HEK293T (cell line): ENCODE results near the gene SAXO1.
A peak's percentile ranks its signal among the peaks of the same experiment; 100 is the strongest.

Source experiments
- CTCF ChIA-PET: fragments of 350-600 bp; formaldehyde crosslinking; extraction: SDS; loops from one replicate; lab custom pipeline; 2021; ENCODE audit warnings: antibody characterized with exemption, inconsistent platforms; lab: Yijun Ruan, JAX
- POLR2A ChIA-PET: fragments of 350-600 bp; formaldehyde crosslinking; extraction: SDS; loops from one replicate; lab custom pipeline; 2020; ENCODE audit warnings: antibody characterized with exemption, inconsistent platforms; lab: Yijun Ruan, JAX
- DNase-seq: peaks from one replicate; pipeline ENCODE4 v3.0.0; 2012; ENCODE audit warnings: mixed read lengths; ENCODE audit errors: extremely low spot score
- ARNT ChIP-seq: fragments of 450-650 bp; IDR thresholded peaks from 2 replicates; pipeline ENCODE4 v1.6.1; 2017; ENCODE audit warnings: mild to moderate bottlenecking
- BHLHE40 ChIP-seq: fragments of 450-650 bp; IDR thresholded peaks from 2 replicates; pipeline ENCODE4 v1.6.1; 2016; ENCODE audit warnings: mild to moderate bottlenecking, moderate library complexity, borderline replicate concordance
- CTBP1 ChIP-seq: fragments of 450-650 bp; IDR thresholded peaks from 2 replicates; pipeline ENCODE4 v1.6.1; 2016; ENCODE audit warnings: borderline replicate concordance
- ELF4 ChIP-seq: fragments of 450-650 bp; IDR thresholded peaks from 2 replicates; pipeline ENCODE4 v1.6.1; 2017; ENCODE audit warnings: antibody characterized with exemption
- FOXA1 ChIP-seq: fragments of 450-650 bp; IDR thresholded peaks from 2 replicates; pipeline ENCODE4 v1.6.1; 2016; ENCODE audit warnings: mild to moderate bottlenecking
- FOXK2 ChIP-seq: fragments of 450-650 bp; IDR thresholded peaks from 2 replicates; pipeline ENCODE4 v1.6.1; 2016; ENCODE audit warnings: mild to moderate bottlenecking
- FOXM1 ChIP-seq: fragments of 450-650 bp; IDR thresholded peaks from 2 replicates; pipeline ENCODE4 v1.6.1; 2017; ENCODE audit warnings: mild to moderate bottlenecking, borderline replicate concordance
- HDGF ChIP-seq: fragments of 450-650 bp; IDR thresholded peaks from 2 replicates; pipeline ENCODE4 v1.6.1; 2017; ENCODE audit warnings: antibody characterized with exemption, borderline replicate concordance
- L3MBTL2 ChIP-seq: fragments of 450-650 bp; conservative IDR thresholded peaks from 2 replicates; pipeline ENCODE4 v1.6.1; 2016; ENCODE audit warnings: mild to moderate bottlenecking
- LEF1 ChIP-seq: fragments of 450-650 bp; IDR thresholded peaks from 2 replicates; pipeline ENCODE4 v1.6.1; 2017; ENCODE audit warnings: mild to moderate bottlenecking, borderline replicate concordance
- NFRKB ChIP-seq: fragments of 450-650 bp; IDR thresholded peaks from 2 replicates; pipeline ENCODE4 v1.6.1; 2016; ENCODE audit warnings: mild to moderate bottlenecking, moderate library complexity
- PKNOX1 ChIP-seq: fragments of 450-650 bp; IDR thresholded peaks from 2 replicates; pipeline ENCODE4 v1.6.1; 2016
- SP1 ChIP-seq: fragments of 450-650 bp; IDR thresholded peaks from 2 replicates; pipeline ENCODE4 v1.6.1; 2017
- SUZ12 ChIP-seq: fragments of 450-650 bp; IDR thresholded peaks from 2 replicates; pipeline ENCODE4 v1.6.1; 2016; ENCODE audit warnings: mild to moderate bottlenecking
- TARDBP ChIP-seq: fragments of 450-650 bp; IDR thresholded peaks from 2 replicates; pipeline ENCODE4 v1.6.1; 2016
- ZNF384 ChIP-seq: fragments of 450-650 bp; IDR thresholded peaks from 2 replicates; pipeline ENCODE4 v1.6.1; 2016

The SAXO1 gene

GRCh38 chr9:18893491-18893890 lies 139.5 kb downstream of the SAXO1 start:
- ChIA-PET POLR2A (no interaction called here), CTCF (no interaction called here)
- no peak for DNase-seq
- TF ChIP-seq L3MBTL2 (no peak), BHLHE40 (no peak), ARNT (no peak), SP1 (no peak), FOXK2 (no peak), NFRKB (no peak), SUZ12 (no peak), LEF1 (no peak), TARDBP (no peak), CTBP1 (no peak)

DNA sequence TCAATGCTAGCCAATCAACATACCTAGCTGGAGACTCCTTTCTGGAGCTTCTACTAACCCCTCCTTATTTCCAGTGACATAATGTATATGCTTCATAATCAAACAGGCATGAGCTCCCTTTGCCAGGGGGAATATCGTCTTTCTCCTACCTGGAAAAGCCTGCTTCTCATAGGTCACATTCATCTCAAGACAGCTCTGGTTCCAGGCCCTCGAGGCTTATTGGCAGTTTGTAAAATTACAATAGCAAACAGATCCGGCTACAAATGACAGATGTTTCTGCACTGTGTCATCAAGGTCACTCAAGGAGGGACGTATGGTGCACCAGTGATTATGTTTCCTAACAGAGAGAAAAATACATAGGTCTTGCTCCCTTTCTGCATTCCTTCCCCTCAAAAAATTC lies 140.0 kb downstream of the SAXO1 start:
- DNase-seq: no peak
- no peak for TF ChIP-seq NFRKB
- no peak for TF ChIP-seq L3MBTL2
- TF ChIP-seq FOXA1: no peak
- no peak for TF ChIP-seq FOXM1
- no peak for TF ChIP-seq SP1
- no peak for TF ChIP-seq HDGF
- no peak for TF ChIP-seq ARNT
- TF ChIP-seq ELF4: no peak
- TF ChIP-seq PKNOX1: no peak
- TF ChIP-seq BHLHE40: no peak
- TF ChIP-seq TARDBP: no peak
- POLR2A ChIA-PET: interaction anchor here (0.7 kb wide), 1 partner anchor 10 kb away, joined by 3 read pairs; no protein-coding TSS in a partner anchor
- CTCF ChIA-PET: no interaction called here

DNA sequence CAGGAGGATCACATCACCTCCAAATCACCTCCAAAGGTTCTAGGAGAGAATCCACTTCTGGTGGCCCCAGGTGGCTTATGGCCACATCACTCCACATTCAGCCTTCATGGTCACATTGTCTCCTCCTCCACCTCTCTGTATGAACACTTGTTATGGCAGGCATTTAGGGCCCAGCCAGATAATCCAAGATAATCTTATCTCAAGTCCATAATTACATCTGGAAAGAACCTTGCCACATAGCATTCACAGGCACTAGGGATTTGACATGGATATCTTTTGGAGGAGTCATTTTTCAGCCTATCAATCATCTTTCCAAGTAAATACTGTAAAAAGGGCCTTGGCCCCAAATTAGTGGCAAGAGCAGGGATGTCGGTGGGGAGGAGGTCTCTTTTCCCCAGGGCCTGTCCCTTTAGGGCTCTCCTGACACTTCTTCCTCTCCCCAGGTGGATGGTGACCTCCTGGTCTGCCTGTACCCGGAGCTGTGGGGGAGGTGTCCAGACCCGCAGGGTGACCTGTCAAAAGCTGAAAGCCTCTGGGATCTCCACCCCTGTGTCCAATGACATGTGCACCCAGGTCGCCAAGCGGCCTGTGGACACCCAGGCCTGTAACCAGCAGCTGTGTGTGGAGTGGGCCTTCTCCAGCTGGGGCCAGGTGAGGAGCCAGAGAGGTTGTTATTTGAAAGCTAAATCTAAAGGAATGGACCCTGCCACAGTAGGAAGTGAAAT lies 140.9 kb downstream of the SAXO1 start:
- ChIA-PET CTCF (no interaction called here), POLR2A (interaction anchor here (0.7 kb wide), 1 partner anchor 9 kb away, joined by 3 read pairs; no protein-coding TSS in a partner anchor)
- TF ChIP-seq L3MBTL2: no peak
- no peak for DNase-seq

- 0 out of 2 replicates have a peak, but pooled peaks have one; percentile 12 for TF ChIP-seq PKNOX1
- no peak for TF ChIP-seq ZNF384
- TF ChIP-seq BHLHE40: no peak
- no peak for TF ChIP-seq FOXM1
- no peak for TF ChIP-seq NFRKB
- TF ChIP-seq ARNT: no peak
- CTCF ChIA-PET: no interaction called here
- DNase-seq: no peak
- POLR2A ChIA-PET: no interaction called here
Observed at GRCh38 chr9:18890372-18890771, 142.6 kb downstream of the SAXO1 start.

DNA sequence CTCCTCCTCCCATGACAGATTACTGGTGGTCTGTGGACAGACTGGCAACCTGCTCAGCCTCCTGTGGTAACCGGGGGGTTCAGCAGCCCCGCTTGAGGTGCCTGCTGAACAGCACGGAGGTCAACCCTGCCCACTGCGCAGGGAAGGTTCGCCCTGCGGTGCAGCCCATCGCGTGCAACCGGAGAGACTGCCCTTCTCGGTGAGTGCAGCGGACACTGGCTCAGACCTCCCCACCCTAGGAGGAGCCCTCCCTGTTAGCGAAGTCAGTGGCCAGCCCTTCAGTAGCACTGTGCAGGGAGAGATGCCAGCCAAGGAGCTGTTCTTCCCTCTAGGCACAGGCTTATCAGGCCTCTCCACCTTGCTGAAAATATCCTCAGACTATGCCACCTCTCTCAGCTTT lies 143.5 kb downstream of the SAXO1 start:
- CTCF ChIA-PET: no interaction called here
- POLR2A ChIA-PET: no interaction called here
- DNase-seq: no peak
- TF ChIP-seq FOXA1 (no peak), ELF4 (no peak), NFRKB (no peak), HDGF (no peak), BHLHE40 (no peak), ZNF384 (no peak), FOXK2 (no peak), SP1 (no peak), SUZ12 (no peak), L3MBTL2 (no peak), LEF1 (no peak), ARNT (no peak), TARDBP (no peak), PKNOX1 (no peak), CTBP1 (no peak)

DNA sequence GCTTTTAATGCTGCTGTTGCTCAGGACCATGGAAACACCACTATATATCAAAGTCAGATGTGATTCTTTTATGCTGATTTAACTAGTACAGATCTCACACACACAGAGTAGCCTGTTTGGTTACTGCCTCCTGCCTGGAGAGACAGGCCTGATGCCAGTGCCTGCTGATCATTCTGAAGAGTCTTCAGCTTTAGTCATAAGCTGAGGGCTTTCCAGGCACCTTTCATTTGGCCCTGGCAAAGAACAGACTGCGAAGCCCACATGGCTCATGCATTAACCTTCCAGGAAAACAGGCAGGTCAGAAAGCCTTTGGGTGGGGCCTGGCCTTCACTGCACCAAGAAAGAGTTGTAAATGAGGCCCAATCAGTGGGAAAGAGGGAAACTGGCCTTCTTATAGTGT lies 144.7 kb downstream of the SAXO1 start:
- ChIA-PET CTCF (no interaction called here), POLR2A (no interaction called here)
- no peak for DNase-seq
- no peak for TF ChIP-seq L3MBTL2
- no peak for TF ChIP-seq SUZ12
- TF ChIP-seq FOXK2: no peak
- no peak for TF ChIP-seq NFRKB
- TF ChIP-seq PKNOX1: no peak
- no peak for TF ChIP-seq BHLHE40
- TF ChIP-seq HDGF: no peak
- no peak for TF ChIP-seq LEF1
- TF ChIP-seq ARNT: no peak
- TF ChIP-seq FOXA1: no peak
- no peak for TF ChIP-seq TARDBP
- no peak for TF ChIP-seq ZNF384
- no peak for TF ChIP-seq ELF4
